Lower leg skin (tissue), 4 donors: ENCODE results near the gene STK38. TPM values are rescaled to one million over a fixed set of nuclear protein-coding genes. Genes with fewer than 3 reads are reported as not detected.

Experiments
- DNase-seq, 2 donors: peaks; one replicate each; pipeline ENCODE4 v3.0.0-alpha.2; 2019; ENCODE audit warnings: low spot score in 2 of 2
- H3K4me3 ChIP-seq: fragments of 200-600 bp; sonication (generic); 2 replicates; pipeline ENCODE4 v1.5.1; 2017; ENCODE audit warnings: mild to moderate bottlenecking, low read depth; ENCODE audit not compliant: poor library complexity, severe bottlenecking
- POLR2A ChIP-seq, 2 donors: fragments of 450-650 bp; IDR thresholded peaks; one replicate each; pipeline ENCODE4 v1.6.1; 2016 to 2017; ENCODE audit warnings: antibody characterized with exemption in 2 of 2, mild to moderate bottlenecking in 1 of 2, moderate library complexity in 1 of 2
- WGBS, 2 donors: methylation state at CpG; one replicate each; pipeline ENCODE4 v1.1.5; 2018; 5-methylcytosine and 5-hydroxymethylcytosine counted together
- intact Hi-C: fragments of 100-400 bp; cut with DNase I; formaldehyde crosslinking; loops from one replicate; pipeline ENCODE4 v1.15.0; 2023; ENCODE audit warnings: low total_unique reads
- total RNA-seq, 4 donors: library from RNA; depleted of rRNA; stranded (reverse); fragments of >200 nt; gene quantifications; one replicate each; pipeline ENCODE4 v1.1.0, GENCODE V29; 2016
- TF ChIP-seq, protein P1 (sequence below), 3 donors: fragments of 450-650 bp; IDR thresholded peaks; one replicate each; pipeline ENCODE4 v1.5.1; 2016; ENCODE audit warnings: antibody characterized with exemption in 3 of 3, mild to moderate bottlenecking in 3 of 3, moderate library complexity in 2 of 3

Gene STK38
- total RNA-seq, 4 donors from 2014 or later: 27.1 to 37.4 (median 30.6) TPM

DNA sequence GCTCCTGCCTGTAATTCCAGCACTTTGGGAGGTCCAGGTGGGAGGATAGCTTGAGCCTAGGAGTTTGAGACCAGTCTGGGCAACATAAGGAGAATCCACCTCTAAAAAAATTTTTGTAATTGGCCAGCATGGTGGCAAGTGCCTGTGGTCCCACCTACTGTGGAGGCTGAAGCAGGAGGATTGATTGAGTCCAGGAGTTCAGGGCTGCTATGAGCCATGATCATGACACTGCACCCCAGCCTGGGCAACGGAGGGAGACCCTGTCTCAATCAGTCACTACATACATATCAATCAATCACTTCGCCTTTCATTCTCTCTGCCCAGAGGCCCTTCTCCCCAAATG is 1.1 kb upstream of the STK38 start:
- no peak overlapping the region for H3K4me3 ChIP-seq
- WGBS, 2 donors: 93 to 94% methylated on average over 2 of the region's 2 CpGs
- TF ChIP-seq POLR2A (IDR thresholded peaks at IDR 0.05): no peak
- TF ChIP-seq, protein P1, sequence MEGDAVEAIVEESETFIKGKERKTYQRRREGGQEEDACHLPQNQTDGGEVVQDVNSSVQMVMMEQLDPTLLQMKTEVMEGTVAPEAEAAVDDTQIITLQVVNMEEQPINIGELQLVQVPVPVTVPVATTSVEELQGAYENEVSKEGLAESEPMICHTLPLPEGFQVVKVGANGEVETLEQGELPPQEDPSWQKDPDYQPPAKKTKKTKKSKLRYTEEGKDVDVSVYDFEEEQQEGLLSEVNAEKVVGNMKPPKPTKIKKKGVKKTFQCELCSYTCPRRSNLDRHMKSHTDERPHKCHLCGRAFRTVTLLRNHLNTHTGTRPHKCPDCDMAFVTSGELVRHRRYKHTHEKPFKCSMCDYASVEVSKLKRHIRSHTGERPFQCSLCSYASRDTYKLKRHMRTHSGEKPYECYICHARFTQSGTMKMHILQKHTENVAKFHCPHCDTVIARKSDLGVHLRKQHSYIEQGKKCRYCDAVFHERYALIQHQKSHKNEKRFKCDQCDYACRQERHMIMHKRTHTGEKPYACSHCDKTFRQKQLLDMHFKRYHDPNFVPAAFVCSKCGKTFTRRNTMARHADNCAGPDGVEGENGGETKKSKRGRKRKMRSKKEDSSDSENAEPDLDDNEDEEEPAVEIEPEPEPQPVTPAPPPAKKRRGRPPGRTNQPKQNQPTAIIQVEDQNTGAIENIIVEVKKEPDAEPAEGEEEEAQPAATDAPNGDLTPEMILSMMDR (IDR thresholded peaks at IDR 0.05): no peak
- intact Hi-C loops: loop anchor here (10.0 kb wide), 1 partner anchor 104 kb away; the partner anchor contains the start of genes KCTD20 and PXT1
- no peak for DNase-seq

- H3K4me3 ChIP-seq: no peak overlapping the region
- DNase-seq: no peak
- intact Hi-C loops: loop anchor here (10.0 kb wide), 1 partner anchor 103 kb away; the partner anchor contains the start of genes KCTD20 and PXT1
- WGBS, 2 donors: 58 to 61% methylated on average over 13 of the region's 13 CpGs
- TF ChIP-seq POLR2A (IDR thresholded peaks at IDR 0.05): no peak
- TF ChIP-seq, protein P1 (IDR thresholded peaks at IDR 0.05): no peak
Observed at GRCh38 chr6:36547646-36548400, 544 bp upstream of the STK38 start.

DNA sequence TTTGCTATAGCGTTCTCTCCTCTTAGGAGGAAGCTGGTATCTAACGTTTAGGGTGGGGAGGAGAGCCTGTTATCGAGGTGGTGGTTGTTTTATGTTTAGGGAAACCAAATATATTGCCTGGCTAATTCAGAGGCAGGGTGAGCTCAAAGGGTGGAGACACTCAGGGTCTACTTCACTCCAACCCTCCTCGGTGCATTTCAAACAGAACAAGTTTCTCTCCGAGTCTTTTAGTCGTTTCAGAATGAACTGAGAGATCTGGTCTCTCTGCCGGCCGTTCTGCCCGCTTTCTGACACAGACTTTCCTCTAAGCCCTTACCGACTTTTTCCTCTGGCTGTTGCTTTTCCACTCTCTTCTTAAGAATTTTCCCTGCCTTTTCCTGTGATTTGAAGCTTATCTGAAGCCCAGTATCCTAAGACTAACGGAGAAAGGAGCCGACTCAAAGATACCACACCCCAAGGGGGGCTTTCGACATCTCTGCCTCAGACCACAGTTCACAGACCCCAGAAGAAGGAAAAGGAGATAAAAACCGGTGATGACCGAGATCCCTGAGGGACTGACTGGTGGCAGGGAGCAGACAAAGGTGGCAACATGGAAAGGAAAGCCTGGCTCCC is 865 bp downstream of the STK38 start:
- DNase-seq: no peak
- 0% methylated on average over 15 of the region's 15 CpGs for WGBS, 2 donors
- TF ChIP-seq, protein P1 (IDR thresholded peaks at IDR 0.05): no peak
- TF ChIP-seq POLR2A (IDR thresholded peaks at IDR 0.05): no peak
- peak overlapping the region; percentile 96 for H3K4me3 ChIP-seq
- intact Hi-C loops: loop anchor here (10.0 kb wide), 1 partner anchor 102 kb away; the partner anchor contains the start of genes KCTD20 and PXT1

DNA sequence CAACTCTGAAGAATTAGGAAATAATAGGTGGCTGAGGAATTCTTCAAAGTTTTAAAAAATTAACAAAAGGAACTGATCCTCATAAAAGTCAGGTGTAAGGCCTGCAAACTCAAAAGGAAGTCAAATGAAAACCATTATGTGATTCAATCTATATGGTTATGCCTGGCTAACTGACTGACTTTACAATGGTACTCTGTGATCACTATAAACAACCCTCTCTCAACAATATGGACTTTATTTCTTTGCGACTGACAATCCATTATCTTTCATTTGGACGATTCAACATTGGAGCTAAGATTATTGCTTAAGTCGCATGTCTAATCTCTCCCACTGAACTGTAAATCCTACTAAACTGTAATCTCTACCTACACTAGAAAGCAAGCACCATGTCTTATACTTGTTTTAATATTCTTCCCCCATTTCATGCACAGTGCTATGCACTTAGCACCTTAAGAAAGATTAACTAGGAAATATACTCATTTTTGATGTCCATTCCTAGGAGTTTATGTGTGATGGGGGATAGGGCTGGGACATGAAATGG is 1.4 kb downstream of the STK38 start:
- intact Hi-C loops: loop anchor here (10.0 kb wide), 1 partner anchor 101 kb away; the partner anchor contains the start of genes KCTD20 and PXT1
- no peak for DNase-seq
- 28 to 33% methylated on average over 3 of the region's 3 CpGs for WGBS, 2 donors
- TF ChIP-seq, protein P1 (IDR thresholded peaks at IDR 0.05): no peak
- no peak for TF ChIP-seq POLR2A (IDR thresholded peaks at IDR 0.05)
- H3K4me3 ChIP-seq: peak overlapping the region; percentile 96

DNA sequence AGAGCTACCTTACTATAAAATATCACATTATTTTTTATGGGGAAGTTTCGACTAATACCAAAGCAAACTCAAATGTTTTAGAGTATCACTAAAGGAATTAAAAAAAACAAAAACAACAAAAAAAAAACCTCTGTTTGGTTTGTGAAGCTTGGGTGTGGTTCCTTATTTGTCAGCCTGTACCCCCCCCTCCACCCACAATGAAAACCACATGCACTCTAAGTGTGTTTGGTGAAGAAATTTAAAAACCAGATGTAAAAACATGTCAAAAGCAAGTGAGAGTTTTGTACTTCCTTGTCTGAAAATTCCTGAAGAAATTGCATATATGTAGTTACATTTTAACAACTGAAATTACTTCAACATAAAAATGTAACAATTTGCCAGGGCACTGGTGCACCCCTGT is 3.1 kb downstream of the STK38 start:
- DNase-seq: peak in 1 of 2 donors; percentile 42
- intact Hi-C loops: loop anchor here (10.0 kb wide), 1 partner anchor 99 kb away; the partner anchor contains the start of genes KCTD20 and PXT1
- no peak overlapping the region for H3K4me3 ChIP-seq
- WGBS, 2 donors: 48 to 49% methylated on average over 1 of the region's 1 CpG
- TF ChIP-seq, protein P1 (IDR thresholded peaks at IDR 0.05): no peak
- TF ChIP-seq POLR2A (IDR thresholded peaks at IDR 0.05): no peak
